Adrenal gland (tissue), 5 donors: Measurements from ENCODE around the gene HBE1.

ENCODE experiments used
- CTCF ChIP-seq, 6 experiments: fragments of 450-650 bp in 4 of 6; fragments of 200-600 bp in 2 of 6; sonication (generic) in 1 of 6; IDR thresholded peaks; 1 replicate in 5 of 6; 2 replicates in 1 of 6; pipeline versions ENCODE4 v1.5.1 to v1.8.0; 2016 to 2021; ENCODE audit warnings: antibody characterized with exemption in 6 of 6, mild to moderate bottlenecking in 2 of 6, moderate library complexity in 1 of 6
- POLR2A ChIP-seq, 2 donors: fragments of 450-650 bp; IDR thresholded peaks; one replicate each; pipeline ENCODE4 v1.6.1; 2017; ENCODE audit warnings: antibody characterized with exemption in 2 of 2, mild to moderate bottlenecking in 2 of 2, moderate library complexity in 1 of 2
- donor health status: DM: no; HTN: no; CAD: no.

DNA sequence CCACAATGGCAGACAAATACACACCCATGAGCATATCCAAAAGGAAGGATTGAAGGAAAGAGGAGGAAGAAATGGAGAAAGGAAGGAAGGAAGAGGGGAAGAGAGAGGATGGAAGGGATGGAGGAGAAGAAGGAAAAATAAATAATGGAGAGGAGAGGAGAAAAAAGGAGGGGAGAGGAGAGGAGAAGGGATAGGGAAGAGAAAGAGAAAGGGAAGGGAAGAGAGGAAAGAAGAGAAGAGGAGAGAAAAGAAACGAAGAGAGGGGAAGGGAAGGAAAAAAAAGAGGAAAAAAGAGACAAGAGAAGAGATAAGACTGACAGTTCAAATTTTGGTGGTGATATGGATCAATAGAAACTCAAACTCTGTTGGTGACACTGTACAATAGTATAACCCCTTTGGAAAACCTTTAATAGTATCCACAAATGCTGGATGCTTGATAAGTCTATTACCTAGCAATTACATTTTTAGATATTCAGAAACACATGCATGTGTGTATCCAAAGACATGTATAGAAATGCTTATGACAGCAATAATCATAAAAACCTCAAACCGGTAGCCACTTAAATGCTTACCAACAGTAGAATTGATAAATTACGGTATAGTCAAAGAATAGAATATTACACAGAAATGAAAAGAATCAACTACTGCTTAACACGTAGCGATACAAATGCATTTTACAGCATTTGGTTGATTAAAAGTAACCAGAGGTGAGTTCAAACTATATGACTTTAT lies 34.2 kb downstream of the HBE1 start:
- no peak for TF ChIP-seq CTCF (IDR thresholded peaks at IDR 0.05)
- TF ChIP-seq POLR2A (IDR thresholded peaks at IDR 0.05): no peak
